Measurements from ENCODE around the gene CEACAM7. TPM values are rescaled to one million over a fixed set of nuclear protein-coding genes. Genes with fewer than 3 reads are reported as not detected.

Gene CEACAM7
- total RNA-seq, 1 experiment from 2014 or later, result not detected

DNA sequence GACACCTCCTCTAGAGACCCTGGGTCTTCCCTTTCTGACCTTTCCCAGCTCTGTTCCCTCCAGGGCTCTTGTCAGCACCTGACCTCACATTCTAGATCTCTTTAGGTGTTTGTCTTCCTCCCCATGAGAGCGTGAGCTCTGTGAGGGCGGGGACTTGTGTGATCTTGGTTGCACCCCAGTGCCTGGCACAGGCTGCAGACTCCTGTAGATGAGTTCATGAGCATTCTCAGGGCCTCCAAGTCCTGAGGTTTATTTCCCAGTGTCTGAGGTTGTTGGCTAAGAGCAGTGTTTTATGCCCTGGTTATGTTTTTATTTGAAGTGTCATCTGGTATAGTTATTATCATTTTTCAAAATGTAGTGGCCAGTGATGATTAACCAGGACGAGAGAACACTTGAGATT is 61.8 kb downstream of the CEACAM7 start:
- POLR2A ChIA-PET, result no interaction called here
- no peaks in the 10 kb centered on the region for H3K36me3 ChIP-seq (ENCODE audit: control insufficient read depth in 1 of 2, insufficient read depth in 2 of 2, low read length in 2 of 2)
- H4K20me1 ChIP-seq (ENCODE audit: insufficient read depth), result no peaks in the 10 kb centered on the region
- CTCF ChIA-PET, result no interaction called here
- no peak overlapping the region for H3K4me2 ChIP-seq (ENCODE audit: low read length)
- H3K27ac ChIP-seq (ENCODE audit: low read depth, low read length), result no peak overlapping the region
- H3K4me1 ChIP-seq (ENCODE audit: control insufficient read depth in 1 of 2, insufficient read depth in 2 of 2, low read length in 2 of 2), result no peaks in the 10 kb centered on the region
- no peak overlapping the region for H3K9ac ChIP-seq (ENCODE audit: low read length)
- H3K4me3 ChIP-seq (replicated peaks in 1 of 2; ENCODE audit: low read depth in 1 of 2, low read length in 2 of 2), result no peak overlapping the region
- no peak for ATAC-seq
- peaks cover 0 to 12% of the 10 kb centered on the region in 2 experiments; a peak in 1 of 4 replicates for H3K9me3 ChIP-seq (ENCODE audit: control insufficient read depth in 1 of 2, insufficient read depth in 1 of 2, low read depth in 1 of 2, low read length in 2 of 2)
- no TSS peak for BruUV-seq (replicated peaks)
- no peaks in the 10 kb centered on the region for H3K9me2 ChIP-seq (ENCODE audit: insufficient read depth)
- RAD21 ChIA-PET (ENCODE audit: low non-redundant PET in 1 of 2, low total read pairs in 2 of 2, uncharacterized antibody in 2 of 2, unreplicated experiment in 2 of 2), result no interaction called here
- H2AFZ ChIP-seq (ENCODE audit: low read depth, low read length, poor library complexity, severe bottlenecking), result no peak overlapping the region
- H3K79me2 ChIP-seq (ENCODE audit: insufficient read depth, low read length), result no peaks in the 10 kb centered on the region
- no peak for DNase-seq (ENCODE audit: low read depth, low spot score)
- peaks cover 70% of the 10 kb centered on the region for H3K27me3 ChIP-seq (ENCODE audit: insufficient read depth, low read length)
- no peak for TF ChIP-seq CEBPB (IDR thresholded peaks at IDR 0.05; ENCODE audit: low read depth)
- no peak for TF ChIP-seq FOSL1 (IDR thresholded peaks at IDR 0.05; ENCODE audit: low read depth)
- no peak for TF ChIP-seq SRF (IDR thresholded peaks at IDR 0.05; ENCODE audit: low read depth)
- TF ChIP-seq SP1 (IDR thresholded peaks at IDR 0.05; ENCODE audit: low read depth), result no peak
- TF ChIP-seq, protein P1, sequence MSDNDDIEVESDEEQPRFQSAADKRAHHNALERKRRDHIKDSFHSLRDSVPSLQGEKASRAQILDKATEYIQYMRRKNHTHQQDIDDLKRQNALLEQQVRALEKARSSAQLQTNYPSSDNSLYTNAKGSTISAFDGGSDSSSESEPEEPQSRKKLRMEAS (IDR thresholded peaks at IDR 0.05), result no peak
- TF ChIP-seq ZNF274 (IDR thresholded peaks at IDR 0.05; ENCODE audit: low read depth, low read length), result no peak
- no peak for TF ChIP-seq CTCF (IDR thresholded peaks at IDR 0.05 in 2 of 3, conservative IDR thresholded peaks at IDR 0.05 in 1 of 3; ENCODE audit: borderline replicate concordance in 1 of 3, insufficient read depth in 1 of 3, low read depth in 2 of 3, low read length in 2 of 3)
- TF ChIP-seq ZFX (IDR thresholded peaks at IDR 0.05), result no peak
- no peak for TF ChIP-seq ATF3 (IDR thresholded peaks at IDR 0.05)
- no peak for TF ChIP-seq JUND (IDR thresholded peaks at IDR 0.05)
- TF ChIP-seq, protein P2, sequence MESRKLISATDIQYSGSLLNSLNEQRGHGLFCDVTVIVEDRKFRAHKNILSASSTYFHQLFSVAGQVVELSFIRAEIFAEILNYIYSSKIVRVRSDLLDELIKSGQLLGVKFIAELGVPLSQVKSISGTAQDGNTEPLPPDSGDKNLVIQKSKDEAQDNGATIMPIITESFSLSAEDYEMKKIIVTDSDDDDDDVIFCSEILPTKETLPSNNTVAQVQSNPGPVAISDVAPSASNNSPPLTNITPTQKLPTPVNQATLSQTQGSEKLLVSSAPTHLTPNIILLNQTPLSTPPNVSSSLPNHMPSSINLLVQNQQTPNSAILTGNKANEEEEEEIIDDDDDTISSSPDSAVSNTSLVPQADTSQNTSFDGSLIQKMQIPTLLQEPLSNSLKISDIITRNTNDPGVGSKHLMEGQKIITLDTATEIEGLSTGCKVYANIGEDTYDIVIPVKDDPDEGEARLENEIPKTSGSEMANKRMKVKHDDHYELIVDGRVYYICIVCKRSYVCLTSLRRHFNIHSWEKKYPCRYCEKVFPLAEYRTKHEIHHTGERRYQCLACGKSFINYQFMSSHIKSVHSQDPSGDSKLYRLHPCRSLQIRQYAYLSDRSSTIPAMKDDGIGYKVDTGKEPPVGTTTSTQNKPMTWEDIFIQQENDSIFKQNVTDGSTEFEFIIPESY (IDR thresholded peaks at IDR 0.05; ENCODE audit: extremely low read depth, insufficient replicate concordance, low read length), result no peak
- no peak for TF ChIP-seq POLR2AphosphoS5 (IDR thresholded peaks at IDR 0.05; ENCODE audit: low read depth, low read length)
- TF ChIP-seq RAD21 (IDR thresholded peaks at IDR 0.05; ENCODE audit: low read depth), result no peak
- TF ChIP-seq ELF1 (IDR thresholded peaks at IDR 0.05; ENCODE audit: borderline replicate concordance, low read depth), result no peak
- TF ChIP-seq EGR1 (IDR thresholded peaks at IDR 0.05; ENCODE audit: low read depth), result no peak
- TF ChIP-seq, protein P3, sequence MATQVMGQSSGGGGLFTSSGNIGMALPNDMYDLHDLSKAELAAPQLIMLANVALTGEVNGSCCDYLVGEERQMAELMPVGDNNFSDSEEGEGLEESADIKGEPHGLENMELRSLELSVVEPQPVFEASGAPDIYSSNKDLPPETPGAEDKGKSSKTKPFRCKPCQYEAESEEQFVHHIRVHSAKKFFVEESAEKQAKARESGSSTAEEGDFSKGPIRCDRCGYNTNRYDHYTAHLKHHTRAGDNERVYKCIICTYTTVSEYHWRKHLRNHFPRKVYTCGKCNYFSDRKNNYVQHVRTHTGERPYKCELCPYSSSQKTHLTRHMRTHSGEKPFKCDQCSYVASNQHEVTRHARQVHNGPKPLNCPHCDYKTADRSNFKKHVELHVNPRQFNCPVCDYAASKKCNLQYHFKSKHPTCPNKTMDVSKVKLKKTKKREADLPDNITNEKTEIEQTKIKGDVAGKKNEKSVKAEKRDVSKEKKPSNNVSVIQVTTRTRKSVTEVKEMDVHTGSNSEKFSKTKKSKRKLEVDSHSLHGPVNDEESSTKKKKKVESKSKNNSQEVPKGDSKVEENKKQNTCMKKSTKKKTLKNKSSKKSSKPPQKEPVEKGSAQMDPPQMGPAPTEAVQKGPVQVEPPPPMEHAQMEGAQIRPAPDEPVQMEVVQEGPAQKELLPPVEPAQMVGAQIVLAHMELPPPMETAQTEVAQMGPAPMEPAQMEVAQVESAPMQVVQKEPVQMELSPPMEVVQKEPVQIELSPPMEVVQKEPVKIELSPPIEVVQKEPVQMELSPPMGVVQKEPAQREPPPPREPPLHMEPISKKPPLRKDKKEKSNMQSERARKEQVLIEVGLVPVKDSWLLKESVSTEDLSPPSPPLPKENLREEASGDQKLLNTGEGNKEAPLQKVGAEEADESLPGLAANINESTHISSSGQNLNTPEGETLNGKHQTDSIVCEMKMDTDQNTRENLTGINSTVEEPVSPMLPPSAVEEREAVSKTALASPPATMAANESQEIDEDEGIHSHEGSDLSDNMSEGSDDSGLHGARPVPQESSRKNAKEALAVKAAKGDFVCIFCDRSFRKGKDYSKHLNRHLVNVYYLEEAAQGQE (IDR thresholded peaks at IDR 0.05; ENCODE audit: low read depth), result no peak
- no peak for TF ChIP-seq SIN3A (IDR thresholded peaks at IDR 0.05; ENCODE audit: low read depth)
- no peak for TF ChIP-seq TCF7L2 (IDR thresholded peaks at IDR 0.05; ENCODE audit: borderline replicate concordance, extremely low read depth, insufficient read depth, insufficient read length)
- TF ChIP-seq EZH2phosphoT487 (IDR thresholded peaks at IDR 0.05; ENCODE audit: borderline replicate concordance), result no peak
- intact Hi-C loops (cut with micrococcal nuclease), result no loop called here
